IPS-18c (cell line): Measurements from ENCODE around the gene IGIP.

ENCODE experiments used
- H3K4me3 ChIP-seq: 2 replicates; pipeline ENCODE4 v1.7.0; 2013; ENCODE audit warnings: low read depth, mild to moderate bottlenecking, low read length, moderate library complexity; ENCODE audit not compliant: insufficient read depth
- H3K9me3 ChIP-seq: one replicate; pipeline ENCODE4 v1.6.1; 2013; ENCODE audit warnings: mild to moderate bottlenecking, low read length, moderate library complexity; ENCODE audit not compliant: control insufficient read depth, insufficient read depth

Gene IGIP

GRCh38 chr5:140125637-140126036, at the start of gene IGIP:
Gene IGIP (plus strand): TSS chr5:140125937. CDS start chr5:140128477, 2,540 bp downstream.
- Histone ChIP-seq H3K9me3 (no peaks in the 10 kb centered on the region), H3K4me3 (no peak within 1 kb of the TSS)

DNA sequence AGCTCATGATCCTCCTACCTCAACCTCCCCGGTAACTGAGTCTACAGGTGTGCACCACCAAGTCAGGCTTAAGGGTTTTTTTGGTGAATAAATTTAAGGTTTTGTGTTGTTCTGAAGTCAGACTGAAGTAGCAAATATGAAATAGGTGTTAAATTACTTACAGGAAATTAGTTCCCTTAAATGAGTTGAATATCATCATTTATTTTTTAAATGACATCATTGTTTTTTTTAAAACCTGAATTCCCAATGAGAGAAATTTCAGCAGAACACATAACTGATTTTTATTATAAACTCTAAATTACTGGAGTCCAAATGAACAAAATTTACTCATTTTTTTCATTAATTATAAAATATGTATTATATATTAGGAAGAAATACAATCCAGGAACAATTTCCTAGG, 49.6 kb upstream of the IGIP start:
- no peak overlapping the region for H3K4me3 ChIP-seq
- no peaks in the 10 kb centered on the region for H3K9me3 ChIP-seq

DNA sequence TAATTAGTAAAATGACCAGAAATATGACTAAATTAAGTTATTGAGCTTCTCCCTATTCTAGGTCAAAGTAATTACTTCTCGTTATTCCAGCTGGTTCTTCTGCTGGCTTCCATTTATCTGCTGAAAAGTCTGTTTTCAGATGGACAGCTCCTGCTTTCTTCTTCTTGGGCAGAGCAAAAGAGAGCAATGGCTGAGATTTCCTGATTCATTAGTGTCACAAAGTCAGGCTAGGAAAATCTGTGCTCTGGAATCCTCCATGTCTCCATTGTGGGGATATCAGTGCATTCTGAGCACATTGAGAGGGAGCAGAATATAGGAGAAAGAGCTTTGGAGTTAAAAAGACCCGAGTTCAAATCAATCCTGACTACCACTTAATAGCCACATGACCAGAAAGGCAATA, 48.9 kb upstream of the IGIP start:
- Histone ChIP-seq H3K9me3 (no peaks in the 10 kb centered on the region), H3K4me3 (no peak overlapping the region)

DNA sequence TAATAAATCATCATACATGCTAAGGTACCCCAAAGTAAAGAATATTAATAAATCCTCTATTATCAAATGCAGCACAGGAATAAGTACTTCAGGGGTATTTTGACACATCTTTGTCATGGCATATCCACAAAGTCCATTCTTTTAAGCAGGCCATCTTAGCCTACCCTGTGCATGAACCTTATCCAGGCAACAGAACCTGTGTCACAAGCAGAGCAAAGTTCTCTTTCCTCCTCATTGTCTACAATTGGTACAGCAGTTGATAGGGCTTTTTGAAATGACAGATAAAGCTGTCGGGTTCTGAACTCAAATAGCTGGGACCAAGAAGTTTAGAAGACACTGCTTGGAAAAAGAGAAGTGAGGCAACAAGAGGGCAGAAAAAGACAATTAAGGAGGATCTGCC, 42.6 kb upstream of the IGIP start:
- Histone ChIP-seq H3K9me3 (no peaks in the 10 kb centered on the region), H3K4me3 (no peak overlapping the region)

DNA sequence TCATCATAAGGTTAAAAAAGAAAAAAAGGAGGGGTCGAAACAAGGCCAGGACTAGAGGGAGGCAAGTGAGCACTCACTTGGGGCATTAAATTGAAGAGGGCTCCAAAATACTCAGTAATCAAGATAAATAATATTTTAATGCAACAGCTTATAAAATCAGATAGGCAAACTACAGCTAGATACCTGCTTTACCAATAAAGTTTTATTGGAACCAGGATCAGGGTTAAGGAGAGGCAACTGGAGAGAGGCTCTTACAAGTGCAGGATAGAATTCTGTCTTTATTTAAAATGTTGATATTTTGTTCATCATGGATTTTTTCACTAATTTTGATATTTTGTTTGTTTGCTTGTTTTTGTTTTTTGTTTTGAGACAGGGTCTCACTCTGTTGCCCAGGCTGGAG, 42.1 kb upstream of the IGIP start:
- Histone ChIP-seq H3K9me3 (no peaks in the 10 kb centered on the region), H3K4me3 (no peak overlapping the region)

DNA sequence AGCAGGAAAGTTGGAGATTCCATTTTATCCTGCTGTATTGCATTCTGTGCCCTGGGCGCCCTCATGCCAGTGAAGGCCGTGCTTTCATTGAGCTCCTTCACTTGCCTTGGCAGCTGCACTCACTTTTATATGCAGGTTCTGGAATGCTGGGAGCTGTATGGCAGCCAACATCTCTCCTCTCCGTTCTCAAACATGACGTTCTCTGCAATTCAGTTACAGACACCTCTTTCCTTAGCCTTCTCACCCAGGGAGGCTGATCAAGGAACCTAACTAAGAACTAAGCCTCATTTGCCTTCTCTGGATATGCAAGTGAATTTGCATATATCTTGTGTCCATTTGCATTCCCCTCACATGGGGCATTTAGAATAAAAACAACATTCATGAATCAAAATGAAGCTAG, 41.2 kb upstream of the IGIP start:
- no peak overlapping the region for H3K4me3 ChIP-seq
- no peaks in the 10 kb centered on the region for H3K9me3 ChIP-seq

GRCh38 chr5:140090251-140090650, 35.5 kb upstream of the IGIP start:
- Histone ChIP-seq H3K9me3 (no peaks in the 10 kb centered on the region), H3K4me3 (no peak overlapping the region)

GRCh38 chr5:140093179-140093578, 32.6 kb upstream of the IGIP start:
- no peaks in the 10 kb centered on the region for H3K9me3 ChIP-seq
- no peak overlapping the region for H3K4me3 ChIP-seq

DNA sequence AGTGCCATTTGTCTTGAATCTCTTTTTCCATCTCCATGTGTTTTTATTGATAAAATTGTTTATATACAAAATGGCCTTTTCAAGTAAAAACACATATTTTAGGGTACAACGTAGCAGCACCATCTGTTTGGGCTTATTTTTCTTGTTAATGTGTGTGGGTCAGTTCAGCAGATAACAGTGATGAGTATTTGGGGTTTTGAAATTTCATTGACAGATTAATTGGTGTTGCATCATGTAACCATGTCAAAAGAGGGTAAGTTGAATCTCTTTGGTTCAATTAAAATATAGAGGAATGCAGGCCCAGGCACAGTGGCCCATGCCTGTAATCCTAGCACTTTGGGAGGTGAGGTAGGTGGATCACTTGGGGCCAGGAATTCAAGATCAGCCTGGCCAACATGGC, 31.9 kb upstream of the IGIP start:
- Histone ChIP-seq H3K9me3 (no peaks in the 10 kb centered on the region), H3K4me3 (no peak overlapping the region)

- Histone ChIP-seq H3K9me3 (no peaks in the 10 kb centered on the region), H3K4me3 (no peak overlapping the region)
Observed at GRCh38 chr5:140094889-140095288, 30.8 kb upstream of the IGIP start.

DNA sequence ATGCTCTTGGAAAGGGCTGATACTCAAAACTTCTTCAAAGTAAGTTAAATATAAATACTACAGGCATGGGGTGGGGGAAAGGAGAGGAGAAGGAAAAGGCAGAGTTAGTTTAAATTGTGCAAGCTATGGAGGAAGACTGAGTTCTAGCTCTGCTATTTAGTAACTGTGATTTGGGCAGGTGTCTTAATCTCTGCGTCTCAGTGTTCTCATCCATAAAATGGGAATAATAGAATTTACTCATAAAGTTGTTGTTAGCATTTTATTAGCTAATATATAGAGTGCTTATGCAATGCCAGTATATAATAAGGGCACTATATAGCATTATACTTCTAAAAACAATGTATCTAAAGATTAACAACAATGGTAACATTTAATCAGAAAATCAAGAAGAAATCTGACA, 24.6 kb upstream of the IGIP start:
- Histone ChIP-seq H3K4me3 (no peak overlapping the region), H3K9me3 (no peaks in the 10 kb centered on the region)

DNA sequence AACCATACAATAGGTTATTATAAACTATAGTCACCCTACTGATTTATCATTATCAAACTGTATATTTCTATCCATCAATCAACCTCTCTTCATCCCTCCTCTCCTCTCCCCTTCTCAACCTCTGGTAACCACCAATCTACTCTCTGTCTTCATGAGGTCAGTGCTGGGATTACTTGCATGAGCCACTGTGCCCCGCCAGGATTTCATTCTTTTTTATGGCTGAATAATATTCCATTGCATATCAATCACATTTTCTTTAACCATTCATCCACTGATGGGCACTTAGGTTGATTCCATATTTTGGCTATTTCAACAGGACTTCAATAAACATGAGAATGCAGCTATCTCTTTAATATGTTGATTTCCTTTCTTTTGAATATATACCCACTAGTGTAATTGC, 22.6 kb upstream of the IGIP start:
- no peaks in the 10 kb centered on the region for H3K9me3 ChIP-seq
- H3K4me3 ChIP-seq: no peak overlapping the region

- H3K4me3 ChIP-seq: no peak overlapping the region
- no peaks in the 10 kb centered on the region for H3K9me3 ChIP-seq
Observed at GRCh38 chr5:140104100-140104499, 21.6 kb upstream of the IGIP start.

DNA sequence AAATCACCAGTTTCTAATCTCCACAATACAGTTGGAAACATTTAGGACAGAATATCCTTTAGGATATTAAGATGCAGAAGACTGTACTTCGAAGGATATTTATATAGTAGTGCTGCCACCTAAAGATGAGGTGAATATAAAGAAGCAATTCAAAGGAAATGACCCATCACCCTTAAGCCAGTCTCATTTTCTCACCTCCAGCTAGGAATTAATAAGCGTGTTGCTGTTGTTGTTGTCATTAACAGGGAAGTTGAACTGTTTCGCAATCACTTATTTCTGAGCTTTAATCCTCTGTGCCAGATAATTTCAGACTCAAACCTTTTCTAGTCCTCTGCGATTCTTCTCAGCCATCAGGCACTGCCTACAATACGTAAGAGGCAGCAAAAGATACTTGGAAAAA, 19.6 kb upstream of the IGIP start:
- no peak overlapping the region for H3K4me3 ChIP-seq
- no peaks in the 10 kb centered on the region for H3K9me3 ChIP-seq

- Histone ChIP-seq H3K4me3 (peak overlapping the region; percentile 86), H3K9me3 (no peaks in the 10 kb centered on the region)
Observed at GRCh38 chr5:140106805-140107311, 18.9 kb upstream of the IGIP start.

DNA sequence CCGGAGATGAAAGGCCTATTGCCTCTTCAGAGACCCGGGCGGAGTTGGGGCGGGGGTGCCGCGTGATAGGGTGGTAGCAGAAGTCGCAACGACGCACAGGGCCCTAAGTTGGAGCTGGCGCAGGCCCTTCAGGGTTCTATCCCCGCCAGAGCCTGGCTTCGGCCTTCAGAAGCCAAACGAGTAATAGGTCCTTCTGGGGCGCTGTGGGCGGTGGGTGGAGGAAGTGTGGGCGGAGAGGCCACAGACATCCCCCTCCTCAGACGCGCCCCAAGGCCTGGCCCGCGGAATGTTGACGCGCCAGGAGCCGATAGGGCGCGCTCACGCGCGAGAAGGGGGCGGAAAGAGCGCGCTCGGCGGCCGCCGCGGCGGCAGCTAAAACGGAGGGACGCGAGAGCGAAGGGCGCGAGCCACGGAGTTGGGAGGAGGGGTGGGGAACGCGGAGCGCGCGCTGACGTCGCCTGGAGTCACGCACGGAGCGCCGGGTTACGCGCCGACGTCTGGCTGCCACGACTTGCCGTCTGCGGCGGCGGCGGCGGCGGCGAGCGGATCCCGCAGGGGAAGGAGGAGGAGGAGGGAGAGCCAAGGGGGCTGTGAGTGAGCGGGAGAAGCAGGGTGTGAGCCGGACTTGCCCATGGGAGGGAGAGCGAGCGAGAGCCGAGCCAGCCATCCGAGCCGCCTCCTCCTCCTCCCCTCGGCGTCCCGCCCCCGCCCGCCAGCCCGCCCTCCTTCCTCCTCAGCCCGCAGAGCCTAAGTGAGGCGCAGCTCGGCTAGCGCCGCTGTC, 18.2 kb upstream of the IGIP start:
- no peaks in the 10 kb centered on the region for H3K9me3 ChIP-seq
- peak overlapping the region; percentile 86 for H3K4me3 ChIP-seq

DNA sequence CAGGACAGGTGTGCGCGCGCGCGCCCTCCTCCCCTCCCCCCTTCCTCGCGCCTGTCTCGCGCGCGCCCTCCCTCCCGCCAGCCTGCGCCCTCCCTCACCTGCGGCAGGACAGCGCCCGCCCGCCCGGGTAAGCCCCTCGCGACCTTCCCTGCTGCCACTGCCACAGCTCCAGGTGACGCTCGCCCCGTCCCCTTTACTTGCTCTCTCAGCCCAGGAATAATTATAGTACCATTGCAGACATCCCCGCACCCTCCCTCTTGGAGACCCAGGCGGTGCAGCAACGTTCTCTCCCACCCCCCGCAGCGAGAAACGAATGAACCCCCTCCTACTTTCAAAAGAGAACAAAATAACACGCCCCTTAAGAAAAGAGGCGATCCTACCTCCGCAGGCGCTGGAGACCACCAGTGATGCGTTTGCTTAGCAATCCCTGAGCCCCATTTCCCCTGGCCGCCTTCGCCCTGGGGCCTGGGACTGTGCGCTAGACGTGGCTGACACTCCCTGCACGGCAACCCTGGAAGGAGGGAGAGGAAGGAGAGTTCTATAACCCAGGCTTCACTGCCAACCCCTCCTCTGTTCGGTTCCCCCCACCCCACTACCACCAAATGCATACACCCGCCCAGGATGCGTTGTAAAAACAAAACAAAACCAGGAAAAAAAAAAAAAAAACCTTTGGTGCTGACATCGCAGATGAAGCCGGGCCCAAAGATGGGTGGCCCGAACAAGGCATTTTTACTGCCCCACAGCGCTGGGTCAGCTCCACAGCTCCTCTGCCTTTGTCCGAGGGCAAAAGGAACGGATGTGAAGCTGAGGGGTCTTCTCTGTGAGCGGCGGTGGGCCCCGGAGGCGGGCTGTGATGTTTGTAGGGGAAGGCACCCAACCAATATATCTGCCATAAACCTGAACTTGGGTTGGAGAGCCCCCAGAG, 17.4 kb upstream of the IGIP start:
- H3K4me3 ChIP-seq: peak overlapping the region; percentile 86
- no peaks in the 10 kb centered on the region for H3K9me3 ChIP-seq
